B cell (primary cell): Measurements from ENCODE around the gene ADRA2A. TPM values are rescaled to one million over a fixed set of nuclear protein-coding genes. Genes with fewer than 3 reads are reported as not detected.

ENCODE experiments used
- ATAC-seq: fragments of 200-7000 bp; cut with Tn5 transposase; one replicate; pipeline ENCODE4 v1.10.0; 2021; ENCODE audit warnings: low read depth, mild to moderate bottlenecking, moderate number of reproducible peaks, moderate library complexity
- CTCF ChIA-PET: fragments of 350-600 bp; sonication (Branson Sonifier 250); formaldehyde crosslinking; loops from one replicate; lab custom pipeline; 2021; ENCODE audit warnings: antibody characterized with exemption, inconsistent platforms; lab: Charles Lee
- POLR2A ChIA-PET: fragments of 350-600 bp; sonication (Branson Sonifier 250); formaldehyde crosslinking; loops from one replicate; lab custom pipeline; 2021; ENCODE audit warnings: antibody characterized with exemption; lab: Charles Lee
- DNase-seq: peaks from one replicate; pipeline ENCODE4 v3.0.0; 2013
- H2AFZ ChIP-seq: 2 replicates; pipeline ENCODE4 v1.6.1; 2012; ENCODE audit warnings: mild to moderate bottlenecking, low read depth, low read length; ENCODE audit not compliant: insufficient read depth, poor library complexity, severe bottlenecking
- H3K27ac ChIP-seq, 2 donors: 1 replicate in 1 of 2; 2 replicates in 1 of 2; pipeline ENCODE4 v1.5.1; 2012 to 2013; ENCODE audit warnings: low read length in 2 of 2, mild to moderate bottlenecking in 2 of 2, moderate library complexity in 1 of 2
- H3K27me3 ChIP-seq, 4 experiments: fragments of 200-600 bp in 1 of 4; sonication (generic) in 1 of 4; replicated peaks in 1 of 4; 1 replicate in 2 of 4; 2 replicates in 2 of 4; pipeline versions ENCODE4 v1.6.1 to v1.7.0; 2013 to 2016; ENCODE audit warnings: low read length in 3 of 4, mild to moderate bottlenecking in 2 of 4, mixed read lengths in 1 of 4, moderate library complexity in 1 of 4; ENCODE audit not compliant: insufficient read depth in 4 of 4, control insufficient read depth in 3 of 4; ENCODE audit errors: control extremely low read depth in 1 of 4
- H3K36me3 ChIP-seq, 2 experiments: replicated peaks in 1 of 2; 1 replicate in 1 of 2; 2 replicates in 1 of 2; pipeline versions ENCODE4 v1.6.1 to v1.7.1; 2013; ENCODE audit warnings: low read length in 1 of 2; ENCODE audit not compliant: insufficient read depth in 2 of 2, control insufficient read depth in 1 of 2; ENCODE audit errors: control extremely low read depth in 1 of 2, extremely low read depth in 1 of 2
- H3K4me1 ChIP-seq, 2 donors: fragments of 200-600 bp in 1 of 2; sonication (generic) in 1 of 2; 1 replicate in 1 of 2; 2 replicates in 1 of 2; pipeline versions ENCODE4 v1.5.1 to v1.6.1; 2013 to 2017; ENCODE audit warnings: low read length in 2 of 2; ENCODE audit not compliant: control insufficient read depth in 2 of 2, insufficient read depth in 2 of 2
- H3K4me2 ChIP-seq: replicated peaks from 2 replicates; pipeline ENCODE3; 2012; ENCODE audit warnings: mild to moderate bottlenecking, low read depth, low read length; ENCODE audit not compliant: poor library complexity, severe bottlenecking
- H3K4me3 ChIP-seq, 5 experiments: fragments of 200-600 bp in 1 of 5; sonication (generic) in 1 of 5; 1 replicate in 3 of 5; 2 replicates in 2 of 5; pipeline versions ENCODE4 v1.5.1 to v1.7.0; 2011 to 2016; ENCODE audit warnings: low read length in 4 of 5, mild to moderate bottlenecking in 4 of 5, low read depth in 2 of 5, control low read depth in 1 of 5, moderate library complexity in 1 of 5; ENCODE audit not compliant: insufficient read depth in 1 of 5; ENCODE audit errors: control extremely low read depth in 1 of 5, extremely low read depth in 1 of 5
- H3K79me2 ChIP-seq: fragments of 200-600 bp; sonication (generic); one replicate; pipeline ENCODE4 v1.6.0; 2016; ENCODE audit warnings: low read length; ENCODE audit not compliant: control insufficient read depth, insufficient read depth
- H3K9ac ChIP-seq: fragments of 200-600 bp; sonication (generic); 2 replicates; pipeline ENCODE4 v1.6.1; 2017; ENCODE audit warnings: mild to moderate bottlenecking, low read length, moderate library complexity
- H3K9me3 ChIP-seq, 3 donors: one replicate each; pipeline versions ENCODE4 v1.6.1 to v1.7.1; 2013; ENCODE audit warnings: low read length in 2 of 3; ENCODE audit not compliant: control insufficient read depth in 2 of 3, insufficient read depth in 1 of 3; ENCODE audit errors: control extremely low read depth in 1 of 3
- H4K20me1 ChIP-seq: 2 replicates; pipeline ENCODE4 v1.6.0; 2012; ENCODE audit warnings: mild to moderate bottlenecking, low read length; ENCODE audit not compliant: insufficient read depth, control insufficient read depth, poor library complexity, severe bottlenecking
- H3K27ac Mint-ChIP-seq: one replicate; pipeline ENCODE4 v1.8.0; 2021; ENCODE audit warnings: mixed read lengths
- H3K27me3 Mint-ChIP-seq: one replicate; pipeline ENCODE4 v1.8.0; 2021; ENCODE audit warnings: mixed read lengths
- H3K4me1 Mint-ChIP-seq: one replicate; pipeline ENCODE4 v1.8.0; 2021; ENCODE audit warnings: mixed read lengths
- H3K4me3 Mint-ChIP-seq: one replicate; pipeline ENCODE4 v1.8.0; 2021; ENCODE audit warnings: mixed read lengths
- H3K9me3 Mint-ChIP-seq: one replicate; pipeline ENCODE4 v1.8.0; 2022; ENCODE audit warnings: mixed read lengths; ENCODE audit not compliant: insufficient read depth
- EZH2 ChIP-seq: IDR thresholded peaks from 2 replicates; pipeline ENCODE4 v1.6.1; 2012; ENCODE audit warnings: borderline replicate concordance, low read depth, mild to moderate bottlenecking, moderate library complexity, low read length; ENCODE audit not compliant: insufficient read depth, poor library complexity, severe bottlenecking
- WGBS: methylation state at CpG from one replicate; pipeline ENCODE4 v1.1.5; 2013; ENCODE audit warnings: missing lambda C conversion rate; ENCODE audit not compliant: insufficient coverage; 5-methylcytosine and 5-hydroxymethylcytosine counted together
- intact Hi-C: fragments of 100-400 bp; cut with micrococcal nuclease; formaldehyde crosslinking; loops from one replicate; pipeline ENCODE4 v1.10.0; 2022
- polyA plus RNA-seq: library from polyadenylated mRNA; depleted of rRNA; stranded (reverse); fragments of >200 nt; gene quantifications from 2 replicates; pipeline ENCODE4 v1.2.3, GENCODE V29; 2012
- total RNA-seq, 2 donors: library from RNA; stranded (reverse); fragments of 120-200 nt in 1 of 2; gene quantifications; 1 replicate in 1 of 2; 2 replicates in 1 of 2; pipeline versions ENCODE4 v1.2.3 to v1.2.4, GENCODE V29; 2013 to 2022
- TF ChIP-seq, protein P1 (sequence below): fragments of 200-600 bp; IDR thresholded peaks from one replicate; pipeline ENCODE4 v1.8.0; 2022; ENCODE audit warnings: antibody characterized with exemption, mild to moderate bottlenecking

The ADRA2A gene
- total and polyA plus RNA-seq, 2 donors (not counting 1 experiment from before 2014, with no cell fraction given): 0.01 TPM; not detected in 1

DNA sequence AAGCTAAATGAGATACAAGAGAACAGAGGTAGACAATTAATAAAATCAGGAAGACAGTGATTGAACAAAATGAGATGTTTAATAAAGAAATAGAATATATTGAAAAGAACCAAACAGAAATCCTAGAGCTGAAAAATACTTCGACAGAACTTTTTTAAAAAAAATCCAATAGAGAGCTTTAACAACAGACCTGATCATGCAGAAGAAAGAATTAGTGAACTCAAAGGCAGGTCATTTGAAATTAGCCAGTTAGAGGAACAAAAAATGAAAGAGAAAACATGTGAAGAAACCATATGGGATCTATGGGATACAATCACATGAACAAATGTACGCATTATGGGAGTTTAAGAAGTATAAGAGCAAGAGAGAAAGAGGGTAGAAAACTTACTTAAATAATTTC is 37.3 kb upstream of the ADRA2A start:
- peaks cover 13% of the 10 kb centered on the region for H3K9me3 Mint-ChIP-seq
- no peaks in the 10 kb centered on the region for H3K4me1 ChIP-seq
- no peak overlapping the region for H2AFZ ChIP-seq
- no peak overlapping the region for H3K4me3 Mint-ChIP-seq
- no CpG with 5 or more reads among the region's 2 CpGs for WGBS
- H3K36me3 ChIP-seq: no peaks in the 10 kb centered on the region
- H4K20me1 ChIP-seq: no peaks in the 10 kb centered on the region
- CTCF ChIA-PET: no interaction called here
- no peak overlapping the region for H3K27ac ChIP-seq
- no peaks in the 10 kb centered on the region for H3K4me1 Mint-ChIP-seq
- intact Hi-C loops: no loop called here
- peaks cover 12 to 30% (median 27%) of the 10 kb centered on the region in 3 donors for H3K9me3 ChIP-seq
- H3K27me3 Mint-ChIP-seq: peaks cover 16% of the 10 kb centered on the region
- H3K4me2 ChIP-seq: no peak overlapping the region
- POLR2A ChIA-PET: no interaction called here
- DNase-seq: no peak
- H3K4me3 ChIP-seq: no peak overlapping the region
- ATAC-seq: no peak
- H3K79me2 ChIP-seq: no peaks in the 10 kb centered on the region
- H3K9ac ChIP-seq: no peak overlapping the region
- no peaks in the 10 kb centered on the region for H3K27me3 ChIP-seq
- TF ChIP-seq, protein P1, sequence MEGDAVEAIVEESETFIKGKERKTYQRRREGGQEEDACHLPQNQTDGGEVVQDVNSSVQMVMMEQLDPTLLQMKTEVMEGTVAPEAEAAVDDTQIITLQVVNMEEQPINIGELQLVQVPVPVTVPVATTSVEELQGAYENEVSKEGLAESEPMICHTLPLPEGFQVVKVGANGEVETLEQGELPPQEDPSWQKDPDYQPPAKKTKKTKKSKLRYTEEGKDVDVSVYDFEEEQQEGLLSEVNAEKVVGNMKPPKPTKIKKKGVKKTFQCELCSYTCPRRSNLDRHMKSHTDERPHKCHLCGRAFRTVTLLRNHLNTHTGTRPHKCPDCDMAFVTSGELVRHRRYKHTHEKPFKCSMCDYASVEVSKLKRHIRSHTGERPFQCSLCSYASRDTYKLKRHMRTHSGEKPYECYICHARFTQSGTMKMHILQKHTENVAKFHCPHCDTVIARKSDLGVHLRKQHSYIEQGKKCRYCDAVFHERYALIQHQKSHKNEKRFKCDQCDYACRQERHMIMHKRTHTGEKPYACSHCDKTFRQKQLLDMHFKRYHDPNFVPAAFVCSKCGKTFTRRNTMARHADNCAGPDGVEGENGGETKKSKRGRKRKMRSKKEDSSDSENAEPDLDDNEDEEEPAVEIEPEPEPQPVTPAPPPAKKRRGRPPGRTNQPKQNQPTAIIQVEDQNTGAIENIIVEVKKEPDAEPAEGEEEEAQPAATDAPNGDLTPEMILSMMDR: no peak
- TF ChIP-seq EZH2: no peak
- H3K27ac Mint-ChIP-seq: no peak overlapping the region

GRCh38 chr10:111057006-111057405 is 19.8 kb upstream of the ADRA2A start:
- no peak overlapping the region for H3K4me2 ChIP-seq
- H3K36me3 ChIP-seq: no peaks in the 10 kb centered on the region
- no peak for TF ChIP-seq EZH2
- TF ChIP-seq, protein P1: no peak
- WGBS: no CpG with 5 or more reads among the region's 1 CpG
- no peaks in the 10 kb centered on the region for H3K4me1 ChIP-seq
- no peak for DNase-seq
- no peak overlapping the region for H2AFZ ChIP-seq
- Mint-ChIP-seq H3K4me3 (no peak overlapping the region), H3K9me3 (peaks cover 19% of the 10 kb centered on the region), H3K27me3 (peaks cover 33% of the 10 kb centered on the region), H3K4me1 (no peaks in the 10 kb centered on the region), H3K27ac (no peak overlapping the region)
- intact Hi-C loops: no loop called here
- POLR2A ChIA-PET: no interaction called here
- H3K27ac ChIP-seq: no peak overlapping the region
- CTCF ChIA-PET: no interaction called here
- H3K9ac ChIP-seq: no peak overlapping the region
- ATAC-seq: no peak
- peaks cover 4 to 16% (median 5%) of the 10 kb centered on the region in 3 donors for H3K9me3 ChIP-seq
- no peak overlapping the region for H3K4me3 ChIP-seq
- H3K27me3 ChIP-seq: peaks cover 0 to 22% (median 9%) of the 10 kb centered on the region in 4 experiments
- no peaks in the 10 kb centered on the region for H3K79me2 ChIP-seq
- no peaks in the 10 kb centered on the region for H4K20me1 ChIP-seq
